GM11168 (cell line): Measurements from ENCODE around the gene C6orf118.

ENCODE experiments used
- in situ Hi-C: fragments of 300-500 bp; cut with MboI; formaldehyde crosslinking; loops from one replicate; pipeline ENCODE4 v1.12.0; 2022; ENCODE audit warnings: low sequenced_read_pairs; ENCODE audit not compliant: unreplicated experiment

C6orf118 gene

DNA sequence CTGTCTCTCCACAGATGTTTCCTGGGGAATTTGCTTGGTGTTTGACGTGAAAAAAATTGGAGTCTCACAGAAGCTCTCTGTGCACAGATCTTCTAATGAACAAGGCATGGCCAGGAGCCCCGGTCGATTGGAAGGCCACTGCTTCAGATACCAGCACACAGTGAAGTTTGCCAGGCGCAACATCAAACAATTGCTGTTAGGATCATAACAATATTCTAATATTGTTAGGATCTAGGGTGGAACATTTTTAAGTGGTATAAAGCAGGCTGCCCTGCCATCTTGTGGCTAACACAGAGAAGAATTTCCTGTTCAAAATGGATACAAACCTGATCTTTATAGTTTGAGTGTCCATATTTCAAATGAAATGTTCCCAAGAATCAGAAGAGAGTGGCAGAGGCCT lies 64.1 kb downstream of the C6orf118 start:
- in situ Hi-C loops, result no loop called here

DNA sequence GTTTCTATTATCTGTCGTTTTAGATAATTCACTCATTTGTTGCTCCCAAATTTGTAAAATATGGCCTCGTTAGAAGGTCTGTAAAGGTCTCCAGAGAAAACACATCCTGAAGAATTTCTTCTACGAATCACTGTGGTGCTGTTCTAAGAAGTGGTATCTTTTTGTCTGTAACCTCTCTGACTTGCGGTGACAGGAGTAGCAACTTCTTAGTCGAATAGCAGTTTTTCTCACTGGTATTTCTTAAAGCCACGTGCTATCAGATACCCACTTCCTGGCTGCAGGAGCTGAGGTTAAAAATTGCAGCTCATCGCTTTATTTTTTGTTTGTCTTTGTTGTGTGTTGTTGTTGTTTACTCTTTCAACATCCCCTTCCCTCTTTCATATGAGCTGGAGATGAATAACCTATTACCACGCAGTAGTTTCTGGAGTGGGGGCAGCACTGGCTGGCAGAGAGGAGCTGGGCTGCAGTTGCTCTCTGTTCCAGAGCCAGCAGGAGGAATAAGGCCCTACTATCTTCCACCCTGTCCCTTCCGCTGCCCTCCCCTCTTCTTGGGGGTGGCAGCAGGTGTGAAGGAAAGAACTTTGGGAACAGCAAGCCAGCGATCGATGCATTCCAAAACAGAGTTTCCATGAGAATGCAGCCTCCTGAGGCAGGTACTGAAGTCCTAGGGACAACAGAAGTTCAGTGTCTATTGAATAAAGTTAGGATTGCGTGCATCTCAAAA lies 64.7 kb downstream of the C6orf118 start:
- in situ Hi-C loops, result no loop called here

DNA sequence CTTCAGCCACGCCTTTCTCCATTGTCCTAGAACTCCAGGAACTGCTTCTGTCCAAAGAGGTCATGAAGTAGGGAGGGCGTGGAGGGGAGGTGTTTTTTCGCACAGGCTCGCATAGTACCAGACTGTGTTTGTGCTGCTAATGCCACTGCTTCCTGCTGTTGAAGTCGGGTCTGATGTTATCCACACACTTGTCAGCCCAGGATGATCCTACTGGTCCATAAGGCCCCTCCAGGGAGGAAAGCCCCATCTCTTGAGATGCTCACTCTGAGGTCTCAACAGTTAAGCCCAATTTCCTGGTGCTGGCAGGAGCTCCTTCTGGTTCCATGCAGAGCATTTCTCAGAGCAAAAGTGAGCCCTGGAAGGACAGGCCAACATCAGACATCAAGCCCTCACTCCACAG lies 65.6 kb downstream of the C6orf118 start:
- in situ Hi-C loops, result no loop called here

DNA sequence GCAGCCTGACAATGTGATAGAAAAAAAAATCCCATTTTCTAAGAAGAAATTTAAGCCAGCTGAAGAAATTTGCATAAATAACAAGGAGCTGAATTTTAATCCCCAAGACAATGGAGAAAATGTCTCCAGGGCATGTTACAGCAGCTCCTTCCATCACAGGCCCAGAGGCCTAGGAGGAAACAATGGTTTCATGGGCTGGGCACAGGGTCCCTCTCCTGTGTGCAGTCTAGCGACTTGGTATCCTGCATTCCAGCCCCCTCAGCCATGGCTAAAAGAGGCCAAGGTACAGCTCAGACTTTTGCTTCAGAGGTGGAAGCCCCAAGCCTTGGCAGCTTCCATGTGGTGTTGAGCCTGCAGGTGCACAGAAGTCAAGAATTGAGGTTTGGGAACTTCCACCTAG lies 73.1 kb downstream of the C6orf118 start:
- in situ Hi-C loops, result no loop called here

DNA sequence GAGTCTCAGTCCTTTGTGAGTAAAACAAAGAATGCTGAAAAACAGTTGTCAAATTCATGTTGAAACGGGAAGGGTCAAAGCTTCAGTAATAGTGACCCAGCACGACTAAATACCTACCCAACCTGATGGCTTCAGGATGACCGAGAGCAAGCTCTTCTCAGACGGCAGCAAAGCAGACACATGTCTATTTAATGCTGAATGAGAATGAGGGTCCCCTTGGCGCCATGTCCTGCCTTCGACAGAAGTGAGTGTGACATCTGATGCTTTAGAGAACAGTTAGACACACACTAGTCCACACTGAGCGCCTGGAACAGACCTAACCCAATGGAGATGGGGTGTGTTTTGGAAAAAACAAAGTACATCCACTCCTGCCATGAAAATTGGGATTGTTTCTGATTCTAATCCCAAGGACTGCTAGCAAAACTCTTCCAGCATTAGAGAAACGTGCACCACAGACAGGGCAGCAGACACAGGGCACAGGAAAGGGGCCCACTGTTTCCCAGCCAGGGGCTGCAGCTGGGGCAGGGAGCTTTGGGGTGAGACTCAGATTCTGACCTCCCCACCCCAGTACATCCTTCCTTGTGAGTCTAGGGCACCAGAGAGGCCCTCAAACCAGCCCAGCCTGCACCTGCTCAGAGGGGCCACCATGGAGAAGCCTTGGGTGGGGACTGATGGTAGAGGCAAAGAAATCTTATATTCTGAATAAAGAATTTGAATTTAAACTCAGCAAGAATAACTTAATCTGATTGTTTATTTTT lies 76.5 kb downstream of the C6orf118 start:
- in situ Hi-C loops, result no loop called here

DNA sequence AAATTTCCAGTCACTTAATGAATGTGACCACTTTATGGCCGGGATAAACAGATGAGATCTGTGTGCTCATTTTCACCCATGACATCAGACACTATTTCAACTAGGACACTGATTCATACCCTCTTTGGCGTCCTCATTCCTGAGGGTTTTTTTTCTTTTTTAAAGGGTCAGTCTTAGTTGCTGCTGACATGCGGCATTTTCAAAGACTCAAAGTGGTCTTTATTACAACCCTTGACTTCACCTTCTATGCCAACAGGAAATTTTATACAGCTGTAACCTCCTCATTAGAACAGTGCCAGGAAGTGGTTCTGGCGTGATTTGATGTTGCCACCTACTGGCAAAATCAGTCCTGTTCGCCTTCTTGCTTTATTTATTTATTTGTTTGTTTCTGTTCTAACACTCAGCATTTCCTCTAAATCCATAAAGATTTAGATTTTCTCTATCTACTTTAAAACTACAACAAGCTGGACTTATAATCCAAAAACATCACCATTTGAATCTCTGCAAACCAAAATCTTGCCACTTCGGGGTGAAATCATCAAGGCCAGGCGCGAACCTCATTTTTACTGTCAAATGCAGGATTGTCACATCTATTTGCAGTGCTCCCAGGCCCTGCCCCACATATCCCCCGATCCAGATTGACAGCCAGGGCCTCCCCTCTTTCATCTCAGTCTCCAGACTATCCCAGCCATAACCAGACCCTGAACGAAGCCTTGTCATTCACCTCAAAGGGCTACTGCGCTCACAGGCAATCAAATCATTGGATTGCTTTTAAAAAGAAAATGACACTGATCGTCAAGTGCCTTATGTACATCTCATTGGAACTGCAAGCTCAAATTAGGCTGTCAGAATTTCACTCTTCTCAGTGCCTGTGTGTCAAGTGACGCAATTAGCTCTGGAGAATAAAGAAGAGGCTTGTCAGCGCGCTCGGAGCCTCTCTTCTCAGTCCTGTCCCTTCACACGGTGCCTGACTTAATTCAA lies 77.5 kb downstream of the C6orf118 start:
- in situ Hi-C loops, result no loop called here

DNA sequence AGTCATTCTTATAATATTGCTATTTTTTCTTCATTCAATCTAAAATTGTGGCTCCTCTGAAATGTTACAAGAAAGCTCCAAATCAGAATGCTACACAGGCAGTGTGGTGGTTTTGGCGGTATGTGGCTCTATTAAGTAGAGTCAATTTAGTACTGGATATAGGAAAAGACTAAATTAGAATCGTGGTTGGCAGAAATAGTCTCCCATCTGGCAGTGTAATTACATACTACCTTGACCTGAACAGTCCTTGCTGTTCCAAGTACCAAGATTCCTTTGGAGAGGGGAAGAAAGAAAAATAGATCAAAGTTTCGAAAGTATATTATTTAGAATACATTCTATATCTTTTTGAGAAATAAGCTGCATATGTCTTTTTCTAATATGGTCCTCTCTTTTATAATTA lies 78.2 kb downstream of the C6orf118 start:
- in situ Hi-C loops, result no loop called here
